Panc1 (cell line): ENCODE results near the gene TRAFD1. TPM values are rescaled to one million over a fixed set of nuclear protein-coding genes. Genes with fewer than 3 reads are reported as not detected.

ENCODE experiments used
- ATAC-seq: fragments of 200-7000 bp; cut with Tn5 transposase; 2 replicates; pipeline ENCODE4 v1.9.1; 2020; ENCODE audit warnings: mild to moderate bottlenecking, moderate library complexity
- BruUV-seq: library from RNA; stranded (reverse); fragments of 400-500 nt; replicated peaks from 2 replicates; lab custom pipeline; 2021; lab: Mats Ljungman, UMichigan
- CTCF ChIA-PET: fragments of 300-600 bp; sonication (Branson Sonifier 250); formaldehyde crosslinking; loops from one replicate; lab custom pipeline; 2022; ENCODE audit warnings: antibody characterized with exemption; lab: Charles Lee
- POLR2A ChIA-PET: fragments of 300-600 bp; sonication (Branson Sonifier 250); formaldehyde crosslinking; loops from one replicate; lab custom pipeline; 2022; ENCODE audit warnings: antibody characterized with exemption; lab: Charles Lee
- DNase-seq: peaks from one replicate; pipeline ENCODE4 v3.0.0-alpha.2; 2010; ENCODE audit warnings: low read depth, low spot score
- H3K27ac ChIP-seq: 2 replicates; pipeline ENCODE4 v1.5.1; 2011; ENCODE audit warnings: mild to moderate bottlenecking, low read length, inconsistent platforms
- H3K27me3 ChIP-seq: fragments of 200-500 bp; sonication (Bioruptor generic); 2 replicates; pipeline ENCODE4 v1.6.0; 2014; ENCODE audit warnings: low read length, inconsistent platforms; ENCODE audit not compliant: control insufficient read depth, insufficient read depth
- H3K36me3 ChIP-seq: fragments of 200-500 bp; sonication (Bioruptor generic); 2 replicates; pipeline ENCODE4 v1.5.1; 2014; ENCODE audit warnings: inconsistent platforms, mild to moderate bottlenecking, low read length, moderate library complexity; ENCODE audit not compliant: control insufficient read depth, insufficient read depth
- H3K4me1 ChIP-seq: 2 replicates; pipeline ENCODE4 v1.5.1; 2011; ENCODE audit warnings: inconsistent platforms, mild to moderate bottlenecking, low read length, moderate library complexity; ENCODE audit not compliant: control insufficient read depth, insufficient read depth
- H3K4me3 ChIP-seq, 2 experiments: 2 replicates each; pipeline ENCODE4 v1.5.1; 2011 to 2012; ENCODE audit warnings: low read depth in 2 of 2, low read length in 2 of 2, mild to moderate bottlenecking in 2 of 2, inconsistent platforms in 1 of 2, moderate library complexity in 1 of 2
- H3K9me3 ChIP-seq: fragments of 200-500 bp; sonication (Bioruptor generic); 2 replicates; pipeline ENCODE4 v1.5.1; 2014; ENCODE audit warnings: low read depth, mild to moderate bottlenecking, inconsistent platforms, low read length, moderate library complexity; ENCODE audit not compliant: control insufficient read depth, insufficient read depth
- POLR2AphosphoS5 ChIP-seq: IDR thresholded peaks from 2 replicates; pipeline ENCODE4 v1.6.1; 2012; ENCODE audit warnings: mild to moderate bottlenecking, low read depth, low read length, moderate library complexity
- SIN3A ChIP-seq: IDR thresholded peaks from 2 replicates; pipeline ENCODE4 v1.6.1; 2012; ENCODE audit warnings: low read depth, mild to moderate bottlenecking, low read length, moderate library complexity, borderline replicate concordance; ENCODE audit not compliant: insufficient read depth
- TCF7L2 ChIP-seq: IDR thresholded peaks from 2 replicates; pipeline ENCODE4 v1.6.1; 2011; ENCODE audit warnings: mild to moderate bottlenecking, low read depth, low read length, inconsistent platforms
- in situ Hi-C: cut with HindIII; loops from 2 replicates; pipeline ENCODE4 v1.10.0; 2016; ENCODE audit warnings: low sequenced_read_pairs, low pct_unique_long_range_greater_than_20kb
- intact Hi-C: fragments of 100-400 bp; cut with micrococcal nuclease; formaldehyde crosslinking; loops from one replicate; pipeline ENCODE4 v1.10.0; 2022; ENCODE audit not compliant: unreplicated experiment
- total RNA-seq: library from RNA; stranded (reverse); gene quantifications from one replicate; pipeline ENCODE4 v1.2.1, GENCODE V29; 2021; ENCODE audit not compliant: unreplicated experiment
- TF ChIP-seq, protein P1 (sequence below), 2 experiments: IDR thresholded peaks; 2 replicates each; pipeline ENCODE4 v1.6.1; 2011 to 2012; ENCODE audit warnings: low read depth in 2 of 2, control low read depth in 1 of 2, low read length in 1 of 2, mild to moderate bottlenecking in 1 of 2, moderate library complexity in 1 of 2; ENCODE audit not compliant: insufficient read depth in 1 of 2
- TF ChIP-seq, protein P2 (sequence below): fragments of 450-650 bp; IDR thresholded peaks from 2 replicates; pipeline ENCODE4 v1.5.1; 2017; ENCODE audit warnings: mild to moderate bottlenecking

TRAFD1 gene
- total RNA-seq, 1 experiment from 2014 or later = 32.9 TPM

DNA sequence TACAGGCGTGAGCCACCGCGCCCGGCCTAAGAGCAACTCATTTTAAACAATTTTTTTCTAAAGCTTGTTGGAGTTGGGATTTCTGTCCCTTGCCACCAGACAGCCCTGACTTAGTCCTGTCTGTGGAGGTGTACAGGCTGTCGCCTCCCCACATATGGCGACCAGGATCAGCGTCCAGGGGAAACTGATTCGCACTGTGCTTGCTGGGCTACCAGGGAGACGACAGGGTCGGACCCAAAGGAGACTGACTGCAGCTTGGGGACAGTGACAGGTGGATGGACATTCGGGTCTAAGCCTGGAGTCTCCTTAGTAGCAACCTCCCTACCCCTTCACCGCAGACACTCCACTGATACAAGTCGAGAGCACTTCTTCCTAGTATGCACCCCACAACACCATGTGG is 40.3 kb downstream of the TRAFD1 start:
- ATAC-seq = no peak
- no peaks in the 10 kb centered on the region for H3K27me3 ChIP-seq
- ChIA-PET CTCF (no interaction called here), POLR2A (no interaction called here)
- TF ChIP-seq, protein P1, sequence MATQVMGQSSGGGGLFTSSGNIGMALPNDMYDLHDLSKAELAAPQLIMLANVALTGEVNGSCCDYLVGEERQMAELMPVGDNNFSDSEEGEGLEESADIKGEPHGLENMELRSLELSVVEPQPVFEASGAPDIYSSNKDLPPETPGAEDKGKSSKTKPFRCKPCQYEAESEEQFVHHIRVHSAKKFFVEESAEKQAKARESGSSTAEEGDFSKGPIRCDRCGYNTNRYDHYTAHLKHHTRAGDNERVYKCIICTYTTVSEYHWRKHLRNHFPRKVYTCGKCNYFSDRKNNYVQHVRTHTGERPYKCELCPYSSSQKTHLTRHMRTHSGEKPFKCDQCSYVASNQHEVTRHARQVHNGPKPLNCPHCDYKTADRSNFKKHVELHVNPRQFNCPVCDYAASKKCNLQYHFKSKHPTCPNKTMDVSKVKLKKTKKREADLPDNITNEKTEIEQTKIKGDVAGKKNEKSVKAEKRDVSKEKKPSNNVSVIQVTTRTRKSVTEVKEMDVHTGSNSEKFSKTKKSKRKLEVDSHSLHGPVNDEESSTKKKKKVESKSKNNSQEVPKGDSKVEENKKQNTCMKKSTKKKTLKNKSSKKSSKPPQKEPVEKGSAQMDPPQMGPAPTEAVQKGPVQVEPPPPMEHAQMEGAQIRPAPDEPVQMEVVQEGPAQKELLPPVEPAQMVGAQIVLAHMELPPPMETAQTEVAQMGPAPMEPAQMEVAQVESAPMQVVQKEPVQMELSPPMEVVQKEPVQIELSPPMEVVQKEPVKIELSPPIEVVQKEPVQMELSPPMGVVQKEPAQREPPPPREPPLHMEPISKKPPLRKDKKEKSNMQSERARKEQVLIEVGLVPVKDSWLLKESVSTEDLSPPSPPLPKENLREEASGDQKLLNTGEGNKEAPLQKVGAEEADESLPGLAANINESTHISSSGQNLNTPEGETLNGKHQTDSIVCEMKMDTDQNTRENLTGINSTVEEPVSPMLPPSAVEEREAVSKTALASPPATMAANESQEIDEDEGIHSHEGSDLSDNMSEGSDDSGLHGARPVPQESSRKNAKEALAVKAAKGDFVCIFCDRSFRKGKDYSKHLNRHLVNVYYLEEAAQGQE (IDR thresholded peaks at IDR 0.05; ENCODE audit: insufficient read depth in 1 of 2, low read depth in 2 of 2, low read length in 1 of 2) = no peak
- no peak for TF ChIP-seq SIN3A
- TF ChIP-seq, protein P2, sequence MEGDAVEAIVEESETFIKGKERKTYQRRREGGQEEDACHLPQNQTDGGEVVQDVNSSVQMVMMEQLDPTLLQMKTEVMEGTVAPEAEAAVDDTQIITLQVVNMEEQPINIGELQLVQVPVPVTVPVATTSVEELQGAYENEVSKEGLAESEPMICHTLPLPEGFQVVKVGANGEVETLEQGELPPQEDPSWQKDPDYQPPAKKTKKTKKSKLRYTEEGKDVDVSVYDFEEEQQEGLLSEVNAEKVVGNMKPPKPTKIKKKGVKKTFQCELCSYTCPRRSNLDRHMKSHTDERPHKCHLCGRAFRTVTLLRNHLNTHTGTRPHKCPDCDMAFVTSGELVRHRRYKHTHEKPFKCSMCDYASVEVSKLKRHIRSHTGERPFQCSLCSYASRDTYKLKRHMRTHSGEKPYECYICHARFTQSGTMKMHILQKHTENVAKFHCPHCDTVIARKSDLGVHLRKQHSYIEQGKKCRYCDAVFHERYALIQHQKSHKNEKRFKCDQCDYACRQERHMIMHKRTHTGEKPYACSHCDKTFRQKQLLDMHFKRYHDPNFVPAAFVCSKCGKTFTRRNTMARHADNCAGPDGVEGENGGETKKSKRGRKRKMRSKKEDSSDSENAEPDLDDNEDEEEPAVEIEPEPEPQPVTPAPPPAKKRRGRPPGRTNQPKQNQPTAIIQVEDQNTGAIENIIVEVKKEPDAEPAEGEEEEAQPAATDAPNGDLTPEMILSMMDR = no peak
- TF ChIP-seq TCF7L2 = no peak
- TF ChIP-seq POLR2AphosphoS5 = no peak
- H3K4me3 ChIP-seq = no peak overlapping the region
- no peaks in the 10 kb centered on the region; the same call in 1 of the 2 replicates for H3K36me3 ChIP-seq
- in situ Hi-C loops = no loop called here
- H3K4me1 ChIP-seq = no peaks in the 10 kb centered on the region
- H3K27ac ChIP-seq = no peak overlapping the region
- BruUV-seq = no TSS peak
- no peak for DNase-seq
- no peaks in the 10 kb centered on the region for H3K9me3 ChIP-seq
- intact Hi-C loops = no loop called here

GRCh38 chr12:112166051-112167015 is 41.0 kb downstream of the TRAFD1 start:
- Histone ChIP-seq H3K27me3 (no peaks in the 10 kb centered on the region), H3K27ac (no peak overlapping the region), H3K4me1 (no peaks in the 10 kb centered on the region), H3K9me3 (no peaks in the 10 kb centered on the region), H3K4me3 (no peak overlapping the region), H3K36me3 (no peaks in the 10 kb centered on the region; the same call in 1 of the 2 replicates)
- no peak for DNase-seq
- TF ChIP-seq TCF7L2 (no peak), POLR2AphosphoS5 (no peak), SIN3A (no peak)
- TF ChIP-seq, protein P1 (IDR thresholded peaks at IDR 0.05; ENCODE audit: insufficient read depth in 1 of 2, low read depth in 2 of 2, low read length in 1 of 2) = no peak
- TF ChIP-seq, protein P2 = no peak
- in situ Hi-C loops (no loop called here), intact Hi-C loops (no loop called here)
- ChIA-PET CTCF (no interaction called here), POLR2A (no interaction called here)
- no TSS peak for BruUV-seq
- ATAC-seq = no peak
